Choroid plexus epithelial cell (primary cell): Measurements from ENCODE around the gene GJC2.

Source experiments
- DNase-seq: peaks from one replicate; pipeline ENCODE4 v3.0.0-alpha.2; 2010; ENCODE audit warnings: low read depth
- H3K4me3 ChIP-seq: 2 replicates; pipeline ENCODE4 v1.5.1; 2011; ENCODE audit warnings: low read depth, mild to moderate bottlenecking, control low read depth, low read length, moderate library complexity
- TF ChIP-seq, protein P1 (sequence below): conservative IDR thresholded peaks from 2 replicates; pipeline ENCODE4 v1.5.1; 2011; ENCODE audit warnings: low read depth, mild to moderate bottlenecking, control low read depth, inconsistent platforms, low read length, moderate library complexity

The GJC2 gene

DNA sequence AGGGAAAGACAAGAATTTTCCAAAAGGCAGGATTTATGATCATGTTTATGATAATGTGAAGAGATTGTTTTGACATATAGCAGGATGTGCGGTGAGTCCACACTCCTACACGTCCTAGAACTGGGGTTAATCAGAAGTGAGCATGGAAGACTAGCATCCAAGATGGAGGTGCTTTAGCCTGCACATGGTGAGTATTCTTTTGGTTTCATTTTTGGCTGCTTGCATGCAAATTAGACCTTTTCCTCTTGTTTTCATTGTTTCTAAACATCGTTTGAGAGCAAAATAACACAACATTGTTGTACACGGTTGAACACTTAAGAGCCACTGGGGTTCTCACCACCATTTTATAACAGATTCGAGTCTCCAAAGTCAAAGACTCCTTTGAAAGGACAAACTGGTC lies 24.5 kb upstream of the GJC2 start:
- no peak for DNase-seq
- TF ChIP-seq, protein P1, sequence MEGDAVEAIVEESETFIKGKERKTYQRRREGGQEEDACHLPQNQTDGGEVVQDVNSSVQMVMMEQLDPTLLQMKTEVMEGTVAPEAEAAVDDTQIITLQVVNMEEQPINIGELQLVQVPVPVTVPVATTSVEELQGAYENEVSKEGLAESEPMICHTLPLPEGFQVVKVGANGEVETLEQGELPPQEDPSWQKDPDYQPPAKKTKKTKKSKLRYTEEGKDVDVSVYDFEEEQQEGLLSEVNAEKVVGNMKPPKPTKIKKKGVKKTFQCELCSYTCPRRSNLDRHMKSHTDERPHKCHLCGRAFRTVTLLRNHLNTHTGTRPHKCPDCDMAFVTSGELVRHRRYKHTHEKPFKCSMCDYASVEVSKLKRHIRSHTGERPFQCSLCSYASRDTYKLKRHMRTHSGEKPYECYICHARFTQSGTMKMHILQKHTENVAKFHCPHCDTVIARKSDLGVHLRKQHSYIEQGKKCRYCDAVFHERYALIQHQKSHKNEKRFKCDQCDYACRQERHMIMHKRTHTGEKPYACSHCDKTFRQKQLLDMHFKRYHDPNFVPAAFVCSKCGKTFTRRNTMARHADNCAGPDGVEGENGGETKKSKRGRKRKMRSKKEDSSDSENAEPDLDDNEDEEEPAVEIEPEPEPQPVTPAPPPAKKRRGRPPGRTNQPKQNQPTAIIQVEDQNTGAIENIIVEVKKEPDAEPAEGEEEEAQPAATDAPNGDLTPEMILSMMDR = no peak
- no peak overlapping the region for H3K4me3 ChIP-seq

DNA sequence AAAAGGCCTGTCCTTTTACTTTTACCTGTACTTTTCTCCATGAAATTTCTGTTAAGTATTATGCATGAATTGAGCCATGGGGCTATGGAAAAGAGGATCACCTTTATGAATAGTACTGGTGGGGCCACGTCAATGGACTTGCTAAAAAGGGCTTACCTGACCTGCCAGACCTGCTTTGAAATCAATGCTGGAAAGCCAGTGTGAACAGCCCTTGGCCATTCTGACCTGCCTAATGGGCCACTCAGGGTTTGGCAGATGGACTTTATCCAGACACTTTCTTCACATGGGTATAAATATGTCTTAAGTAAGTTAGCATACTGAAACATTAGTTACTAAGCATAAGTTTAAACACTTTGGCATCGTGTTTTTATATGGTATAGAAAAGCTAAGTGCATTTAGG lies 18.0 kb upstream of the GJC2 start:
- TF ChIP-seq, protein P1 = no peak
- no peak for DNase-seq

DNA sequence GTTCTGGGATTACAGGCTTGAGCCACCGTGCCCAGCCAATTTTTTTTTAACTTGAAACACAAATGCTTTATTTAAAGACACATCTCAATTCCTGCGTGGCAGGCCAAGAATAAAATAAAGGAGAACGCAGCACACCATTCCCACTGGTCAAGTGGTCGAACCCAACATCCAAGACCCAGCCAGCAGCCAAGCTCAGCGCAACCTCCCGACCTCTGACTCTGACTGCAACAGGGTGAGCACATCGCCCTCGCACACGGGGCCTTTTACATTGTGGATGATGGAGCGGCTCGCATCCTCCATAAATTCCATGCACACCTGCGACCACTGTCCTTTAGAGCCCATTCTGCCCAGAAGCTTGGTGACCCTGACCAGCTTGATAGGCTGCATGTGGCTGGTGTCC lies 15.1 kb upstream of the GJC2 start:
- TF ChIP-seq, protein P1 = no peak
- no peak for DNase-seq
- H3K4me3 ChIP-seq = no peak overlapping the region

More for the DNA sequence above, 18.0 kb upstream of the GJC2 start:
- no peak overlapping the region for H3K4me3 ChIP-seq

DNA sequence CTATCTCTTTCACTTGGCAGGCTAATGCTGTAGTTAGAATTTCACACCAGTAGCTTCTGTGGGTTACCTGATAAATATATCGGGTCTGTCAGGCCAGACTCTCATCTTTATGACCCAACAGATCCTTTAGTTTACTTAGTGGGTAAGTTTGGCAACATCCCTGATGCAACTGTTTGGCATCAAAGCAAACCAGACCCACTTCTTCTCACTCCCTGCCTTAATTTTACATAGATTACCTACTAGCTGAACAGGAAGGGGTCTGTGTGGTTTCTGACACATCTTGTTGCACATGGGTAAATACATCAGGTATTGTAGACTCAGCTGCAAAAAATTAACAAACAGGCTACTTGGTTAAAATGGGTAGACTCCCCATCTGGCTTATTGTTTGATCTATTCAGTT lies 12.8 kb upstream of the GJC2 start:
- H3K4me3 ChIP-seq = no peak overlapping the region
- DNase-seq = no peak
- TF ChIP-seq, protein P1 = no peak

DNA sequence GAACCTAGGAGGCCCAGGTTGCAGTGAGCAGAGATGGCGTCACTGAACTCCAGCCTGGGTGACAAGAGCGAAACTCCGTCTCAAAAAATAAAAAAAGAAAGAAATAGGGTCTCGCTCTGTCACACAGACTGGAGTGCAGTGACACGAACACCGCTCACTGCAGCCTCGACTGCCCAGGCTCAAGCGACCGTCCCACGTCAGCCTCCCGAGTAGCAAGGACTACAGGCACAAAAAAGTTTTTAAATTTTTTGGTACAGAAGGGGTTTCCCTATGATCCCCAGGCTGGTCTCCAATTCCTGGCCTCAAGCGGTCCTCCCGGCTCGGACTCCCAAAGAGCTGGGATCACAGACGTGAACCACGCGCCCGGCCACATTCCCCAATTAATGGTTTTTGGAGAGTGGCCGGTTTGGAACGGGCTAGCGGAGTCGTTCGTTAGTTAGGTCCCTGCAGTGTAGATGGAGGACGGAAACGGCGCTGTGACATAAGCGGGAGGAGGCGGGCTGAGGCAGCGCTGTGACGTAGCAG lies 10.3 kb upstream of the GJC2 start:
- no peak for DNase-seq
- TF ChIP-seq, protein P1 = no peak
- H3K4me3 ChIP-seq = peak overlapping the region; percentile 98

DNA sequence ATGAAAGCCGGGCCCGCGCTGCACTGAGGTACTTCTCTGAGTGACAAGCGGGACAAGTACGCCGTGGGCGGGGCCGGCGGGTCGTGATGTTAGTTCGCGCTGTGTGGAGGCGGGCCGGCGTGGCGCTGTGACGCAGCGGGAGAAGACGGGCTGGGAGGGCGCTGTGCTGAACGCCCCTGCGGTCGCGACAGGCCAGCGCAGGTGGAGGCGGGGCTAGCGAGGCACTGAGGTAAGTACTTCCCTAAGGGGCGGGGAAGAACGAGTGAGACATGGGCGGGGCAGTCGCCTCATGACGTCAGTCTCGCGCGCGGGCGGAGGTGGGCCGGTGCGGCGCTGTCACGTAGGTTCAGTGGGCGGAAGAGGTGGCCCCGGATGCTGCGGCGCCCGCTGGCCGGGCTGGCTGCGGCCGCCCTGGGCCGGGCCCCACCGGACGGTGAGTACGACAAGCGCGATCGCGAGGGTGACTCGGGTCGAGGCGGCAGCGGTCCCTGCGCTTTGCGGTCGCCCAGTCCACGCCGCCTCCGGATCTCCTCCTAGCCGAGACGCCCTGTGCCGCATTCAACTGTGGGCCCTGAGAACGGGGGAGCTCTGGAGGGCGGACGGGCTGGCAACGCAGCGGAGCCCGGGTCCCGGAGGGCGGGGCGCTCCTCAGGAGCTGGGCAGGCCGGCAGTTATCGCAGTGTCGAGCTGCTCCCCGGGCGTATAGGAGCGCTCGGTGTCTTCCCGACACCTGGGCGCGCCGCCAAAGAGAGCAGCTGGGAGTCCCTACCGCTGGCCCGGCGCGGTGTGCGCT lies 9.6 kb upstream of the GJC2 start, which contains the start of gene GUK1:
Gene GUK1 (plus strand): TSS at position 349 of the 793 bp plus-strand sequence. CDS start 24 bp downstream, at position 373.
- H3K4me3 ChIP-seq = peak within 1 kb of the TSS; percentile 98
- peak; percentile 100 for DNase-seq
- TF ChIP-seq, protein P1 = no peak
